Renal cortical epithelial cell (primary cell): ENCODE data around the gene SPRY4. TPM values are rescaled to one million over a fixed set of nuclear protein-coding genes. Genes with fewer than 3 reads are reported as not detected.

Source experiments
- total RNA-seq: library from RNA; depleted of rRNA; stranded (reverse); fragments of >200 nt; gene quantifications from 2 replicates; pipeline ENCODE4 v1.2.3, GENCODE V29; 2014

SPRY4 gene
- total RNA-seq, 1 donor from 2014 or later = 3.4 TPM

Other genes with a start within 250 kb of the SPRY4 start
- 63.2 and 126 TPM in 2 replicates for gene NDFIP1, start 216.2 kb downstream of the SPRY4 start, total RNA-seq